HPDE6-E6E7 (cell line): ENCODE data around the gene PCNA.
"Not testable (repeated sequence)": the region's sequence is repeated elsewhere in the genome, so short reads cannot be mapped to it uniquely, and the experiment has no call there.

Experiments used
- DNase-seq: peaks from one replicate; pipeline ENCODE4 v3.0.0; 2011; ENCODE audit warnings: missing footprints; ENCODE audit errors: extremely low spot score

Gene PCNA

DNA sequence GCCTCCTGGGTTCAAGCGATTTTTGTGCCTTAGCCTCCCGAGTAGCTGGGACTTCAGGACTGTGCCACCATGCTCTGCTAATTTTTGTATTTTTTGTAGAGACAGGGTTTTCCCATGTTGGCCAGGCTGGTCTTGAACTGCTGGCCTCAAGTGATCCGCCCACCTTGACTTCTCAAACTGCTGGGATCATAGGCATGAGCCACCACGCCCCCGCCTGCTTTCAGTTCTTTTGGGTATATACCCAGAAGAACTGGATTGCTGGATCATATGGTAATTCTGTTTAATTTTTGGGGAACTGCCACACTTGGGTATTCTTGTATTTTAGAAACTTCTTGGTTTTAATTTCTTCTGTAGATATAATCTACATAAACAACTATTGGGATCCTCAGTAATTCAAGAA lies 24.1 kb upstream of the PCNA start:
- no peak for DNase-seq

DNA sequence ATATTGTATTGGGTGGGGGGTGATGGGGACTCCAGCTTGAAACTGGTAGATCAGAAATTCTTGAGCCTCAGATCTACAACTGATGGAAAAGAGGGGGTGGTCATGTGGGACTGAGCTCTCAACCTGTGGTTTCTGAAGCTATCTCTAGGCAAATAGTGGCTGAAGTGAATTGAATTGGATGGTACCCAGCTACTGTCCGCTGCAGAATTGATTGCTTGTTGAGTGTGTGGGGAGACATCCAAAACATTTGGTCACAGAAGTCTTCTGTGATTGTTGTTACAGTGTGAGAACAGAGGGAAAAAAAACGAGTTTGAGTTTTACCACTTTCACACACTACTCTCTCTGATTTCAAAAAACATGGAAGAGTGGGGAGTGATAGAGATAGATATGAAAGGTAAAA lies 21.9 kb upstream of the PCNA start:
- DNase-seq, result no peak

DNA sequence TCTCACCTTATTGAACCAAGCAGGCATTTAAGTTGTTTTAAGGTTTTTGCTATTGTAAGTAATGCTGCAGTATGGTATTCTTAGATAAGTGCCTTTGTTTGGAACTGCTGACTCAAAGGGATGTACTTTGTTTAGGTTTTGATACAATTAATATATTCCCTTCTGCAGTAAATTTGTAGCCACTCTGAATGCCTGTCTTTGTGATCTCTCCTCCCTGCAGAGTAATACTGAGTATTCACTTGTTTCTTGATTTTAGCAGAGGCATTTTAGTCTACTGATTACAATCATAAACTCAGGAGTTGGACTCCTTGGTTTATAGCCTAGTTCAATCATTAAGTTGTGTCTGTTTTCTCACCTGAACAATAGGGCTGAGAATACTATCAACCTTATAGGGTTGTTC lies 20.4 kb upstream of the PCNA start:
- no peak for DNase-seq

DNA sequence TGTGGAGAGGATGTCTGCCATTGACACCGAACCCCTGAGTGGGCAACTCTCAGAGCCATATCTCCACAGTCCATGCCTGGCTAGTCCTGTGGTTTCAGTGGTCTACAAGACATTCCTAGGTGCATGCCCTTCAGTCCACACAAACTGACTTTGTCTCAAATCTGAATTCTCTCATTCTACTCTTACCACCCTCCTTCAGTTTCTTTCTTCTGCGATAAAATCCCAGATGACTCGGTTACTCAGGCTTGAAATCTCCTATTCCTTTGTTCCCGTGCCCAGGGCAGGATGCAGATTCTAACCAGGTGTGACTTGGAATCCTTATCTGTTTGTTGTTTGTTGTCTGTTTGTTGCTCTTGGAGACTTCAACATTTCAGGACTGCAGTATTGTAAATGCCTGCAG lies 16.3 kb upstream of the PCNA start:
- DNase-seq, result no peak

DNA sequence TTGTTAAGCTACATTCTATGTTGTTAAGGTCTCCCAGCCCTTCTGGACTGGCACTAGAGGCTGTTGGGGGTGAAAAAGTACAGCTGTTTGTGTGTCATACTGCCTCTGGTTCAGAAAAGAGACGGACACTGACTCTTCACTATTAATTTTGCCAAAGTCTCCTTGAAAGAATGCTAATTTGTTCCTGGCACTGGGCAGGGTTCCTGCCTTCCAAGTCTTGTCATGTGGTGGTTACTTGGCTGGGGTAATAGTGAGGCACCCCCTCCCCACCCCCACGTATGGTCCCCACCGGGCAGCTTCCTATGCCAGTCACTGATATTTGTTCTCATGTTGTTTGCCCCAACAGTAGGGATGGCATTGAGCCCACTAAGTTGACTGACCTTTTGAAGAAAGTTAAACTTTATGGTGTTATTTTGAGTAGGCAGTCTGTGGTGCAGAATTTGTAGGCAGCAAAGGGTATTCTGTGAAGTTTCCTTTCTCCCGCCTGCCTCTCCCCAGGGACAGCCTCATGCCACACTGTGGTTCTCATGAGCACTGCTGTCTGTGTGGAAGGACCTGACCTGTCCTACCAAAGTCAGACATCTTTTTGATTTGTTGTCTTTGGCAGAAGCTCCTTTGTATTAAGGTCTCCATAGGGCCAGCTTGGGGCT lies 15.7 kb upstream of the PCNA start:
- DNase-seq, result no peak

DNA sequence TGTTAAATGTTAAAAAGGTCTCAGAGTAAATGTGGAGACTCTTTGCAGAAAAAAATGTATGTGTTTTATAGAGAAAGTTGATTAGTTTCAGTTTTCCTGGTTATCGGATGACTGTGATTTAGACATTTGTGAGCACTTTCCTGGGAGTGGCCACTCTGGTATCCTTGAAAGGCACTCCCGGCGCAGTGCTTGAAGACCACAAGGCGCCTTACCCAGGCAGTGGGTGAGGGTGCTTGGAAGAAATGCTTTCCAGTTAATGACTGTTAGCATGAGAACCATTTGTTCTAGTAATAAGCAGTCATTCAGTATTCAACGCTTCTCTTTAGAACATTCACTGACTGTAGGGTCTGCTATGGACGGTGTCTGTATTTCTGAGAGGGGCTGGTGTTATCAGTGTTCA lies 14.2 kb upstream of the PCNA start:
- DNase-seq, result no peak

DNA sequence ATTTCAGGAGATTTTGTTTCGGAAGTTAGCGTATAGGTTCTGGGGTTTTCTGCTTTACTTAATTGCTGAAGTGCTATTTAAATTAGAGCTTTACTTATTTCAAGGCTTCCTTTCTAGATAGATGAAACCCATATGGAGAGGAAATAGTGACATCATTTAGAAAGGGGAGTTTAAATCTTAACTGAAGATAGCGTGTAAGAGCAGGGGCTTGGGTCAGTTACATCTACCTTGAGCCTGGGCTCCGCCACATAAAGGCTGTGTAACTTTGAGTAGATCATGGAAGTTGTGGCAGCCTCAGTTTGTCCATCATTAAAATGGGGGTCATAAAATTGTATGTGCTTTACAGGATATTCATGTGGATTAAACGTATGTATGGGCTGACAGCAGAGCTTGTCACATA lies 11.7 kb upstream of the PCNA start:
- no peak for DNase-seq

DNA sequence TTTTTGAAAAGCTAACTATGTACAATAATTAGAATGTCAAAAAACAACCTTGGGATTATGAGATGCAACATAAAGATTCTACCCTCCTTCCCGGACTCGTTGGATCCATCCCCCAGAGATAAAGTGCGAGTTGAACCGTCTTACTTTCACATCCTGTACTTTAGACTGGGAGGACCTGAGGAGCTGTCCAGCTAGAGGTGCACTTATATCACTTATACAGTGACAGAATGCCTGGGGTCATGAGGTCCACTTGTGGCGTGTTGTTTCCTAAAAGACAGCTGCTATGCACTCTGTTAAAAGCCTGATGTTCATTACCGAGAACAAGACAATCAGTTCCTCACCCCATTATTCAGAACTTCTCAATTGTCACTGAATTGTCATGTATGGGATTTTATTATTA lies 9.1 kb upstream of the PCNA start:
- no peak for DNase-seq

DNA sequence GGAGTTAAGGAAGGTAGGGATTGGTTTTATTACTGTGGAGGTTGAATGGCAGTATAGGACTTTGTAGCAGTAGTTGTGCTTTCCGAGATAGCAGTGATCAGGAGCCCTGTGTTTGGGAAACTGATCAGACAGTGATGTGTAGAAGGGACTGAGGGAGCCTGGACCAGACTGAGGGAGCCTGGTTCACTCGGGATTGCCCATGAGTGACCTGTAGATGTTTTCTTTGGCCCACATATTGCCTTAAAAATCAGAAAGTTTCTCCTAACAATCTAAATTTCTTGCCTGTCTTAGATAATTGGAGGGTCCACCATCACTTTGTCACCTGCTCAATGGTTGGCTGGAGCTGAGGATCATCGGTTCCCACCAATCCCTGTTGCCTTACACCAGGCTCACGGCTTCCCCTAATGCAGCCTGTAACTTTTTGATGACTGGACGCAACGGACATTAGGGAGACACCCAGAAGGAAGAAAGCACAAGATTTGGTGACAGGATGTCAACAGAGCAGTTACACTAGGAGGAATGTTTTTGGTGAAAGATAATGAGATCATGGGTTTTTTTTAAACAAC lies 8.2 kb upstream of the PCNA start:
- DNase-seq, result no peak

DNA sequence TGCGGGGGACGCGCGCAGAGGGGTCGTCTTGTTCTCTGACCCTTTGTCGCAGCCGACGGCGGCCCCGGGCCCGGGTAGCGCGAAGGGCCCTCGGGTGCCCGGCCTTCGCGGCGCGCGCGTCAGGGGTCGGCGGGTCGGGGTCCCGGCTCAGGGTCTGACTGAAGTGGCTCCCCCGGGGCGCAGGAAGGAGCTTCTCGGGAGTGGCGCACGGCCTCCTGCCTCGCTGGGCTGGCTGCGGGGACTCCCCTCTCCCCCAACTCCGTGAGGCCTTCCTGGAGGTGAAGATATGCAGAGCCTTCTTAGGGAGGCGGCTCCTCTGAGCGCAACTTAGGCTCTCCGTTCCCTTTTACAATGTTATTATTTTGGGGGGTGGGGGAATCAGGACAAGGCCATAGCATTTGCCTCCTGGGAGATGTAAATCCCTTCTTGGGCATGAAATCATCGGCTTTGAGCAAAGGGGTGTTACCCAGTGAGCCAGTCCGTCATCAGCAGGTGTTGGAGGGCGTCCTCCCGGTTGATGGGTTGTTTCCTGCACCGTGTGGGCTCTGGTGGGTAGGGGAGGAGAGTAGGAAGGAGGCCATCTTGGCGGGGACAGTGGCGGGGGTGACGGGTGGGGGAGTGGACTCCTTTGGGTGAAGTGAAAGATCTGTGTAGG lies 7.6 kb upstream of the PCNA start:
- DNase-seq, result peak; percentile 42

DNA sequence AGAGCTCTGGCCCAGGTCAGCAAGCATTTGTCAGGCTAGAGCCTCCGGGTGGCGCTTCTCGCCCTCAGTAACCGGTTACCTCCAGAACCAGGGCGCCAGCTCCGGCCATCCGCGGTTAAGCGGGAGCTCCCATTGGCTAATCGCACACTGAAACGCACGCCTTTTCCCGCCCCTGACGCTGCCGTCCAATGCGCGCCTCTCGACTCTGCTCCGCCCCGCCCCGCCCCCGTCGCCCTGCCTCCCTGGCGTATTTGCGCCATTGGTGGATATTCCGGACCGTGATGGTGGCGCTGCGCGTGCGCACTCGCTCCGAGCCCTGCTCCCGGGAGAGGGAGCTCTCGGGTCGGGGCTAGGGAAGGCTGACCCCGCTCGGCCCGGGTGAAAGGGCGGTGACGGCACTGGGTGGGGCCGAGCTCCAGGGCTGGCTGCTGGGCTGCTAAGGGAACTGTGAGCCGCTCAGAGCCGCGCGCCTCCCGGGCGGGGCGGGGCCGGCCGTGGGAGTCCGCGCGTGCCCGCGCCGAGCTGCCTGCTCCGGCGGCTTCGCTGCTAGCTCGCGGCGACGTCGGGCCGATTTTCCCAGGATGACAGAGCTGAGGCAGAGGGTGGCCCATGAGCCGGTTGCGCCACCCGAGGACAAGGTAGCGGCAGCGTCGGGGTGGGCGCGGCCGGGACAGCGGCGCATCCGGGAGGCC lies 6.9 kb upstream of the PCNA start, which contains the start of gene CDS2:
CDS2 (plus strand) TSS at position 497 of the 692 bp plus-strand sequence; CDS start at position 582, 85 bp downstream.
- DNase-seq, result peak; percentile 99

DNA sequence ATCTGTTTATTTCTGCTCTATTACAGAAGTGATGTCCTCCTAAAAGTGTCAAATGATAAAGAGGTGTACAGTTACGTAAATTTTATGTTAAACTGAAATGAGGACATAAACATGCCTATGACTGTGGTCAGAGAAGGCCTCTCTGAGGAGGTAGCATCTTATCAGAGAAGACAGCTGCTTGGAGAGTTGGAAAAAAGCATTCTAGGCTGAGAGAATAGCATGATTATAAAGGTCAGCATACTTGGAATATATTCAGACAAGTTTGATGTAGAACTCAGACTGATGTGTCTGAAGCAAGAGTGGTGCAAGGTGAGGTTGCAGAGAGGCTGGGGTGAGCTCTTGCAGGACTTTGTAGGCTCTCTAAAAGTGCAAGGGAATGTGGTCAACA lies 3.1 kb upstream of the PCNA start:
- no peak for DNase-seq

DNA sequence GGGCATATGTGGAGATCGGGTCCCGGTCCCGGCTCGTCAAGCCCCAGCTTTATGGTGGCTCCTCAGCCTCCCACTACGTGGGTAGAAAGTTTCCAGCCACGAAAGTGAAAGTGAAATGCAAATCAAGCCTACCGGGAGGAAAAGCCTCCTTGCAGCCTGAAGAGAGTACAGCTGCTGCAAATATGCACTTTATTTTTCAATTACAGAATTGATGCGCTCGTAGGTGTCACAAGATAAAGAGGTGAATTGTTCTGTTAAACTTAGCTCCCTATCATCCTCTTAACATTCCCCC lies 373 bp upstream of the PCNA start:
- no peak for DNase-seq

DNA sequence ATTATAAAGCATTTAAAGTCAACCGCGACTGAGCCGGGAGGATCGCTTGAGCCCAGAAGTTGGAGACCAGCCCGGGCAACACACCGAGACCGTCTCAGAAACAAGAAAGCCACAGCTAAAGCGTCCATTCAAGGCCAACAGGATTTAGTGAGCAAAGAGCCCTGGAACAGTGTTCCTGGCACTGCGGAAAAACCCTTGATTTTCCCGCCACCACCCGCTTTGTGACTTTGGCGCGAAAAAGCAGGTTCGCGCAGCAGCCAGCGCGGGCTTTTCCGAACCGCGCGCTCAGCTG lies 669 bp downstream of the PCNA start:
- DNase-seq, result no peak

DNA sequence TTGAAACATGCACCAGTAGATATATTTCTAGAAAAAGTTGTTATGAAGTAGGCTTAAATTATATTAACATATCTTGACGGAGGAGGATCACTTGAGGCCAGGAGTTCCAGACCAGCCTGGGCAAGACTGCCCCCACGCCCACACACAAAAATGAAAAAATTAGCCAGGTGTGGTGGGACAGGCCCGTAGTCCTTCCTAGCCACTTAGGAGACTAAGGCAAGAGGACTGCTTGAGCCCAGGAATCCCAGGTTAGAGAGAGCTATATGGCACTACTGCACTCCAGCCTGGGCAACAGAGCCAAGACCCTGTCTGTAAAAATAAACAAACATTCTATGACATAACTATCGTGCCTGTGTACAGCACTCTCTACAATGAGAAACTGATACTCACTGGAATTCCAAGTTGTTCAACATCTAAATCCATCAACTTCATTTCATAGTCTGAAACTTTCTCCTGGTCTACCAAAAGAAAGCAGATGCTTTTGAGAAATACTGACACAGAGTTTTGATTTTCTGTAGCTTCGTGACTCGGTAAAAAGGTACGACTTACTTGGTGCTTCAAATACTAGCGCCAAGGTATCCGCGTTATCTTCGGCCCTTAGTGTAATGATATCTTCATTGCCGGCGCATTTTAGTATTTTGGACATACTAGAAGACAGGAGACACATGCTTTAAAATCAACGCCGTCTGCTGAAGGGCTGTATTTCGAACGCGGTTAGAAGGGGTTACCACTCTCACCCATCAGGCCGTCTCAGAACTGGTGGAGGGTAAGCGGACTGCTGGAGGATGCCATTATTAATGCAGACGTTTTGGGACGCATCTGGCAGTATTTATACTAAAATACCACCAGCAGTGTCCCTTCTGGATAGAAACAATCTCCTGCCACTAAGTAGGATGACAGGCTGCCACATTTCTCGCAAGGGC lies 1.3 kb downstream of the PCNA start:
- DNase-seq, result no peak

DNA sequence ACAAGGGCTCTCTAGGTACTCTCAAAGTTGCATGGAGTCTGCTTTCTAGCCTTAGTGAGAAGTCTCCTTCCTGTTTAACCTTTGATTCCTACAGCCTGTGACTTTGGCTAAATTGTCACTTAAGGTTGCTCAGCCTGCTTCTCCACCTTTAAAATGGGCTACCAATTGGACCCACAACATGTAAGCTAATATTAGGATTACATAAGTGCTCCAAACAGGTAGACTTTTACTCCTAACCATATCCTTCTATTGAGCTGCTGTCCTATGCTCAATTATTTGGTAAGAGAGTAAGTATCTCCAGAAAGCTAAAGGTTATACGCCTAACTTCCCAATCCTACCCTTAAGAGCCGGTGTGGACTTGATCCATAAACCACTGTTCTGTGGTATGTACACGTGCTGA lies 2.9 kb downstream of the PCNA start:
- no peak for DNase-seq

DNA sequence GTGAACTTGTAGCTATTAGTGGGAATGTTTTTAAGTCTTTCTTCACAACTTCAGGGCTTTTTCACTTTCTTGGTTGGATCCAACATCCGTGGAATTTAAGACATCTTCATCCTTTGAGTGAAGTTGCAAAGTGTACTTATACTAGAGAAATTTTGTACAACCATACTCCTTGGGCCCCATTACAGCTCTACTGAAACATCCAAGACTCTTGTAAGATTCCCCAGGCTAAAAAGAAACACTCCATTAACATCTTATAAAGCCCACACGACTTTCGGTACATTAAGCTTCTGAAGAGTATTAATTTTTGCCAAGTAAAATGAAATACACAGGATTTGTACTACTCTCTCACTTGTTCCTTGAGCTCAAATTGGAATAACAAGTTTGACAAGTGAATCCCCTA lies 5.4 kb downstream of the PCNA start:
- DNase-seq, result no peak

DNA sequence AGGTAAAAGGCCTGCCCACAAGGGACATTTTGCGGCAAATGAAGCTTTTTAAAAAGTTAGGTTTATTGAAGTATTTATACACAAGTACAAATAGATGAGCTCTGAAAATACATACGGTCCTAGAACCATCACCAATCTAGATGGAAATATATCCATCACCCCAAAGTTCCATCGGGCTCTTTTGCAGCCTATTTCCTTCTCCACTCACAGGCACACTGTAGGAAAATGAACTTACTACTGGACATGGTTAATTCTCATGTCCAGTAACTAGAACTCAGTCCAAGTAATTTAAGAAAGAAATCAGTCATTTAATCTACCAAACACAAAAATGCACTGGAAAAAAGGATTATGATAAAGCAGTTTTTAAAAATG lies 6.2 kb downstream of the PCNA start:
- DNase-seq, result no peak

DNA sequence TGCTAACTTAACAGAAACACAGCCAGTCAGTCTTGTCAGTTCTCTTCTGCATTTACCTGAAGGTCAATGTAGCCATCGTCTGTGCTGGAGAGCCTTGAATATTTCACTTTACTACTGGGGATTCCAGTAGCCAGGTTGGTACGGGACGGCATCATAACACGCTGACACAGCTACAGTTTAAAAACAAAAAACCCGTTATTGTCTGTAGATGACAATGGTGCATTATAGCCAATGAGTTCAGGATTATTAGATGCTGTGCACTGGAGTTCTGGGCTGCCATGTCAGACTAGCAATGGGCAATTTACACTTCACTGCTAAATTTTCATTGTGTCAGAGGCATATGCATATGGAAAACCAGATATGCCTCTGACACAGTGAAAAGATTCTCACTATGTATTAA lies 10.5 kb downstream of the PCNA start:
- DNase-seq, result no peak

DNA sequence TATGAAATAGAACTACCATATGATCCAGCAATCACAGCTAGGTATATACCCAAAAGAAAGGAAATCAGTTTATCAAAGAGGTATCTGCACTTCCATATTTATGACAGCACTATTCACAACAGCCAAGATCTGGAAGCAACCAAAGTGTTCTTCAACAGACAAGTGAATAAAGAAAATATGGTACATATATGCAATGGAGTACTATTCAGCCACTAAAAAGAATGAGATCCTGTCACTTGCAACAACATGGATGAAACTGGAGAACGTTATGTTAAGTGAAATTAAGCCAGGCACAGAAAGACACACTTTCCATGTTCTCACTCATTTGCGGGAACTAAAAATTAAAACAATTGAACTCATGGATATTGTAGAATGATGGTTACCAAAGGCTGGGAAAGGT lies 15.3 kb downstream of the PCNA start:
- no peak for DNase-seq

DNA sequence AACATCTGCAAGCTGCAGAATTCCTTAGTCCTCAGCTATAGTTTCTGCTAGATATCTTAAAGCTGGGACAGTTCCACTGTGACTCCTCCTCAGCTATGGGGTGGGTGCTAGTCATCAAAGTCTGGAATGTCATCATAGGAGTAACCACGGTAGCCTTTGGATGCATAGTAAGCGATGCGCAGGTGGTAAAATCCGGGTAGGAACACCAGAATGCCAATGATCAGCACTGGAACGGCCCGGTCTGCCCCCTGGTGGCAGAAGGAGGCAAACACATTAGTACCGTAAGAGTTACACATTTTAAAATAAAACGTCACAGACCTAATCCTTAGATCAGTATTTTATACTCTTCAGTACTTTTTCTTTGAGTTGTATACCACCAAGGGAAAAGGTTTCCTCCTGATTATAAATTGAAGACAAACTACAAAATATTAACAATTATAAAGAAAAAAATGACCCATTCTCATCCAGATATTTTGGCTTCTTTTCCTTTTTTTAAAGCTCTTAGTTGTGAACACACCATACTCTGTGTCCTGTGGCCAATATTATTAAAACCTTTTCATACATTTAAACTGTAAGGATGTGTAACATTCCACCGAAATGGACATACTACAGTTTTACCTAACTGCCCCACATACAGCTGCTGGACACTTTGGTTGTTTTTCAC lies 18.9 kb downstream of the PCNA start:
- peak; percentile 67 for DNase-seq

DNA sequence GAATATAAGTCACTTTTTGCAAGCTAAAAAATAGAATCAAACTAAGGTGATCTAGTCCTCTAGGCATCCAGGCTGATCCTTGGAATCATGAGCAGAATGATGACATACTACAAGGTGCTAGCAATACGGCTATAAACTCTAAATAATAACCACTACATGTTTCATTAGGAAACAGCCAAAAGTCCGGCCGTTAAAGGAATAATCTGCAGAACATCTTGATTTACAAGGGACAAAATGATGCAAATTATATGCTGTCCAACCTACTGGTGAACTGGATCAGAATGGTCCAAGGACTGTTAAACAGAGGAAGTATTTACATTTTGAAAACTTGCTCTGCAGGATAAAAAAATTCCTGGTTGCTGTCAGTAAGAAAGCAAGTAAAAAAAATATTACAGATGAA lies 19.8 kb downstream of the PCNA start:
- DNase-seq, result not testable (repeated sequence)
